Measurements from ENCODE around the gene CCDC169.

DNA sequence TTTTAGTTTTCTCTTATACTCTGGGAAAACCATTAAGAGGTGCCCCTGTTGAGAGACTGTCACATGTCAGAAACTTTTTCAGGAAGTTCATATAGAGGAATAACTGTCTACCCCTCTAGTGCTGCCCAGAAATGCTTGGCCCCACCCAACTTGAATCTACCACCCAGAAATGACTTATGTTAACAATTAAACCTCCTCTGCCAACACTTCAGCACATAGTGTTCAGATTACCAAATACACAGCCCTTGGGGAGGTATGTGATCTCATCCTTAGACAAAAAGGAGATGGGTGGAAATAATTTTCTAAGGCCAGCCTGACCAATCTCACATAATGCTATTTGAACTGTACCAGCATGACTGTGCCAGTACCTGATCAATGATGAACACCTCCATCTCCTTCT is 35.6 kb downstream of the CCDC169 start:
- TF ChIP-seq JUND (IDR thresholded peaks at IDR 0.05) = no peak
- no peak for TF ChIP-seq POLR2AphosphoS5 (IDR thresholded peaks at IDR 0.05; ENCODE audit: low read depth, low read length)
- no peak for TF ChIP-seq CEBPB (IDR thresholded peaks at IDR 0.05; ENCODE audit: low read depth)
- TF ChIP-seq, protein P1, sequence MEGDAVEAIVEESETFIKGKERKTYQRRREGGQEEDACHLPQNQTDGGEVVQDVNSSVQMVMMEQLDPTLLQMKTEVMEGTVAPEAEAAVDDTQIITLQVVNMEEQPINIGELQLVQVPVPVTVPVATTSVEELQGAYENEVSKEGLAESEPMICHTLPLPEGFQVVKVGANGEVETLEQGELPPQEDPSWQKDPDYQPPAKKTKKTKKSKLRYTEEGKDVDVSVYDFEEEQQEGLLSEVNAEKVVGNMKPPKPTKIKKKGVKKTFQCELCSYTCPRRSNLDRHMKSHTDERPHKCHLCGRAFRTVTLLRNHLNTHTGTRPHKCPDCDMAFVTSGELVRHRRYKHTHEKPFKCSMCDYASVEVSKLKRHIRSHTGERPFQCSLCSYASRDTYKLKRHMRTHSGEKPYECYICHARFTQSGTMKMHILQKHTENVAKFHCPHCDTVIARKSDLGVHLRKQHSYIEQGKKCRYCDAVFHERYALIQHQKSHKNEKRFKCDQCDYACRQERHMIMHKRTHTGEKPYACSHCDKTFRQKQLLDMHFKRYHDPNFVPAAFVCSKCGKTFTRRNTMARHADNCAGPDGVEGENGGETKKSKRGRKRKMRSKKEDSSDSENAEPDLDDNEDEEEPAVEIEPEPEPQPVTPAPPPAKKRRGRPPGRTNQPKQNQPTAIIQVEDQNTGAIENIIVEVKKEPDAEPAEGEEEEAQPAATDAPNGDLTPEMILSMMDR (IDR thresholded peaks at IDR 0.05 in 2 of 3, conservative IDR thresholded peaks at IDR 0.05 in 1 of 3; ENCODE audit: borderline replicate concordance in 1 of 3, insufficient read depth in 1 of 3, low read depth in 2 of 3, low read length in 2 of 3) = no peak
- no peak for TF ChIP-seq EZH2phosphoT487 (IDR thresholded peaks at IDR 0.05; ENCODE audit: borderline replicate concordance)
- no peak for TF ChIP-seq SP1 (IDR thresholded peaks at IDR 0.05; ENCODE audit: low read depth)
- TF ChIP-seq TCF7L2 (IDR thresholded peaks at IDR 0.05; ENCODE audit: borderline replicate concordance, extremely low read depth, insufficient read depth, insufficient read length) = no peak
- no peak for TF ChIP-seq POLR2A (IDR thresholded peaks at IDR 0.05; ENCODE audit: borderline replicate concordance, extremely low read depth, insufficient read depth, insufficient read length)
- no peak for TF ChIP-seq SRF (IDR thresholded peaks at IDR 0.05; ENCODE audit: low read depth)
- no peak for TF ChIP-seq ZNF274 (IDR thresholded peaks at IDR 0.05; ENCODE audit: low read depth, low read length)
- TF ChIP-seq, protein P2, sequence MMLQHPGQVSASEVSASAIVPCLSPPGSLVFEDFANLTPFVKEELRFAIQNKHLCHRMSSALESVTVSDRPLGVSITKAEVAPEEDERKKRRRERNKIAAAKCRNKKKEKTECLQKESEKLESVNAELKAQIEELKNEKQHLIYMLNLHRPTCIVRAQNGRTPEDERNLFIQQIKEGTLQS (IDR thresholded peaks at IDR 0.05) = no peak
- TF ChIP-seq EZH2 (IDR thresholded peaks at IDR 0.05) = no peak
